IPS DF 6.9 (cell line): Measurements from ENCODE around the gene HRH1.
"Not testable (repeated sequence)": the region's sequence is repeated elsewhere in the genome, so short reads cannot be mapped to it uniquely, and the experiment has no call there.

Experiments
- DNase-seq: peaks from one replicate; pipeline ENCODE4 v3.0.0-alpha.2; 2013; ENCODE audit warnings: low read depth, low spot score
- H3K27ac ChIP-seq: one replicate; pipeline ENCODE4 v1.5.1; 2013; ENCODE audit warnings: low read length, control low read depth
- H3K27me3 ChIP-seq: 2 replicates; pipeline ENCODE4 v1.6.1; 2013; ENCODE audit warnings: mild to moderate bottlenecking, low read length; ENCODE audit not compliant: control insufficient read depth, insufficient read depth
- H3K36me3 ChIP-seq: 2 replicates; pipeline ENCODE4 v1.6.1; 2013; ENCODE audit warnings: low read length; ENCODE audit not compliant: control insufficient read depth, insufficient read depth
- H3K4me1 ChIP-seq: 2 replicates; pipeline ENCODE4 v1.6.1; 2013; ENCODE audit warnings: low read length; ENCODE audit not compliant: control insufficient read depth, insufficient read depth
- H3K4me3 ChIP-seq: 2 replicates; pipeline ENCODE4 v1.5.1; 2013; ENCODE audit warnings: mild to moderate bottlenecking, low read length
- H3K9me3 ChIP-seq: 2 replicates; pipeline ENCODE4 v1.6.1; 2013; ENCODE audit warnings: low read length, inconsistent platforms; ENCODE audit not compliant: control insufficient read depth, insufficient read depth
- WGBS: extraction: QIAGEN DNeasy Blood & Tissue Kit; methylation state at CpG from one replicate; pipeline ENCODE4 v1.1.7; 2013; ENCODE audit warnings: mixed read lengths, missing lambda C conversion rate; ENCODE audit not compliant: insufficient read length, insufficient coverage; 5-methylcytosine and 5-hydroxymethylcytosine counted together

Gene HRH1

DNA sequence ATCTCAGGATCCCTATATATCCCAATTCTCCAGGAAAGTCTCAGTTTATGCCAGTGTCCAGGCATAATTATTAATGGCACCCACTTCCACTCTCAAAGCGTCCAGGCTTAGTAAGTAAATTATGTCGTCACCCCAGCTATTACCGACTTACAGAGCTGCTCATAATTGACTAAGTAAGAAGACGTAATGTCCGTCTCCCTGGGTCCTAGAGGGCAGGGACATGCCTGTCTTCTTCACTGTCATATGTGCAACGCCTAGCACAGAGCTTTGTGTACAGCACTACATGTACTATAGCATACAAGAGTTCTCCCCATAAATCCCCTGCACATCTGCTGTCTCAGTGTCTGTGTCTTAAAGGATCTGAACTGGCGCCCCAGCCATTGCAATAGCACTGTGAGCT lies 23.9 kb upstream of the HRH1 start:
- Histone ChIP-seq H3K36me3 (no peaks in the 10 kb centered on the region), H3K4me1 (no peaks in the 10 kb centered on the region), H3K27me3 (no peaks in the 10 kb centered on the region), H3K27ac (no peak overlapping the region), H3K4me3 (no peak overlapping the region), H3K9me3 (no peaks in the 10 kb centered on the region)
- DNase-seq = no peak
- no CpG with 5 or more reads among the region's 7 CpGs for WGBS

DNA sequence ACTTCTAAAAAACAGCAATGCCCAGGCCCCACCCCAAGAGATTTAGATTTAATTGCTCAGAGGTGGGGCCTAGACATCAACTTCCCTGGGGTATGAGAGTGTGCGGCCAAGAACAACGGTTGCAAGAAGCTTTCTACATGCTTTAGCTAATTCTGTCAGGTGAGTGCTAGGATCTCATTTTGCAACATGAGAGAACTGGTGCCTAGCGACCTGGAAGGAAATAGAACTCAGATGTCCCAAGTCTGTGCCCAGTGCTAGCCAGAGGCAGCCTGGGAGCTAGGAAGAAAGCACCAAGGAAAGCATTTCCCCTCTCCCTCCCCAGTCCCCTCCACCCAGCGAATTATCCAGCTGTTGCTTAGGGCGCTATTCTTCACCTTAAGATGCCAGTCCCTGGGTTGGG lies 22.9 kb upstream of the HRH1 start:
- no peak for DNase-seq
- Histone ChIP-seq H3K4me1 (no peaks in the 10 kb centered on the region), H3K9me3 (no peaks in the 10 kb centered on the region), H3K36me3 (no peaks in the 10 kb centered on the region), H3K27ac (no peak overlapping the region), H3K27me3 (no peaks in the 10 kb centered on the region), H3K4me3 (no peak overlapping the region)
- WGBS = no CpG with 5 or more reads among the region's 5 CpGs

DNA sequence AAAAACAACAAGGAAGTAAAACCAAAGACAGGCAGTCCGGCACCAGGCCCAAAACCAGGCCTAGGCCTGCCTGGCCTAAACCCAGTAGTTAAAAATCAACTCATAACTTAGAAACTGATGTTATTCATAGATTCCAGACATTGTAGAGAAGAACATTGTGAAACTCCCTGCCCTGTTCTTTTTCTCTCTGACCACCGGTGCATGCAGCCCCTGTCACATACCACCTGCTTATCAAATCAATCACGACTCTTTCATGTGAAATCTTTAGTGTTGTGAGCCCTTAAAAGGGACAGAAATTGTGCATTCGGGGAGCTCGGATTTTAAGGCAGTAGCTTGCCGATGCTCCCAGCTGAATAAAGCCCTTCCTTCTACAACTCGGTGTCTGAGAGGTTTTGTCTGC lies 22.4 kb upstream of the HRH1 start:
- not testable (repeated sequence) for H3K9me3 ChIP-seq, H3K4me3 ChIP-seq, H3K27me3 ChIP-seq, H3K4me1 ChIP-seq, H3K36me3 ChIP-seq, H3K27ac ChIP-seq, DNase-seq
- no CpG with 5 or more reads among the region's 7 CpGs for WGBS

DNA sequence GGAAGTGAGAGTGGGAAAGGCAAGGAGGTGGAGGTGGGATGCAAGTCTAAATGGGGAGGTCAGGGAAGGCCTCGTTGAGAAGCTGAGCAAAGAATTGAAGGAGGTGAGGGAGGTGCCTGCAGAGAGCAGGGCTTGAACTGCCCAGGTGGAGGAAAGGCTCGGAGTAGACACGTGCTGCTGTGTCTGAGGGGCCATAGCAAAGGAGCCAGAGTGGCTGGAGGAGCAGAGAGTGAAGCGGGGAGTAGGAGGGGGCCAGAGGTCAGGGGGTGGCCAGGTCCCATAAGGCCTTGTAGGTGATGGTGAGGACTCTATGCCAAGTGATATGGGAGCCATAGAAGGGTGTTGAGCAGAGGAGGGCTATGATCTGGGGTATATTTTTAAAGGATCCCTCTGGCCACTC lies 21.4 kb upstream of the HRH1 start:
- Histone ChIP-seq H3K9me3 (no peaks in the 10 kb centered on the region), H3K27me3 (no peaks in the 10 kb centered on the region), H3K36me3 (no peaks in the 10 kb centered on the region), H3K4me1 (no peaks in the 10 kb centered on the region), H3K27ac (no peak overlapping the region), H3K4me3 (no peak overlapping the region)
- DNase-seq = no peak
- WGBS = no CpG with 5 or more reads among the region's 4 CpGs

DNA sequence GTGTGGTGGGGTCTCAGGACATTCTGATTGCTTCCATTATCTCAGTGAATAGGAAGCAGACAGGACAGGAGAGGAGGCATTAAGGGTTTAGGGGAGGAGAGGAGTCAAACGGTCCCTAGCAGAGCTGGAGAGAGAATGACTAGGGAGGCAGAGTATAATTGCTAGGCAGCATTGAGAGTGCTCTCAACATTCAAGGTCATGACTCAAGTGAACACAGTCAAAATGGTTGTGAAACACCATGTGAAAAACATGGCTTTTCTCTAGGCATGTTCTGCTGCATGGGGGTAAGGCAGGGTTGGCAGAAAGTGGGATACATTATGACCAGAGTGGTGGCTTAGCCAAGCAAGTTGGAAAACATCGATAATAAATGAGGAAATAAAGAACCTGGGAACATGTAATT lies 19.5 kb upstream of the HRH1 start:
- DNase-seq = no peak
- Histone ChIP-seq H3K27me3 (no peaks in the 10 kb centered on the region), H3K36me3 (no peaks in the 10 kb centered on the region), H3K9me3 (no peaks in the 10 kb centered on the region), H3K27ac (no peak overlapping the region), H3K4me1 (no peaks in the 10 kb centered on the region), H3K4me3 (no peak overlapping the region)
- WGBS = no CpG with 5 or more reads among the region's 2 CpGs

DNA sequence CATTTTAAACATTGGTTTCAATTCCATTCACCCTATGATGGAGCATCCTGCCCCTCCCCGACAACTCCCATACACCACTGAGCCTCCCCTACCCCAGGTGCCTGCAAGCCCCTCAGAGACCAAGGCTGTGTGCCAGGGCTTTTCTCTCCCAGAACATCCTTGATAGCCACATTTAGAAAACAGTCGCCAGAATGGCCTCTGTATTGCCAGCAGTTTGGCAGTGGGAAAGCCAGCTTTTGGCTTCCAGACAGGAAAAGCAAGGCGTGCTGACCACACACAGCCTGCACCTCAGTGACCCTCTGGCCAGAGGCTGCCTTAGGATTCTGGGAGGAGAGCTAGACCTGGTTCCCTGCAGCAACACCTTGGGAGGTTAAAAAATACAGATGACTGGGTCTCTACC lies 18.2 kb upstream of the HRH1 start:
- Histone ChIP-seq H3K4me1 (no peaks in the 10 kb centered on the region), H3K27me3 (no peaks in the 10 kb centered on the region), H3K36me3 (no peaks in the 10 kb centered on the region), H3K9me3 (no peaks in the 10 kb centered on the region), H3K27ac (no peak overlapping the region), H3K4me3 (no peak overlapping the region)
- no peak for DNase-seq
- WGBS = no CpG with 5 or more reads among the region's 3 CpGs

DNA sequence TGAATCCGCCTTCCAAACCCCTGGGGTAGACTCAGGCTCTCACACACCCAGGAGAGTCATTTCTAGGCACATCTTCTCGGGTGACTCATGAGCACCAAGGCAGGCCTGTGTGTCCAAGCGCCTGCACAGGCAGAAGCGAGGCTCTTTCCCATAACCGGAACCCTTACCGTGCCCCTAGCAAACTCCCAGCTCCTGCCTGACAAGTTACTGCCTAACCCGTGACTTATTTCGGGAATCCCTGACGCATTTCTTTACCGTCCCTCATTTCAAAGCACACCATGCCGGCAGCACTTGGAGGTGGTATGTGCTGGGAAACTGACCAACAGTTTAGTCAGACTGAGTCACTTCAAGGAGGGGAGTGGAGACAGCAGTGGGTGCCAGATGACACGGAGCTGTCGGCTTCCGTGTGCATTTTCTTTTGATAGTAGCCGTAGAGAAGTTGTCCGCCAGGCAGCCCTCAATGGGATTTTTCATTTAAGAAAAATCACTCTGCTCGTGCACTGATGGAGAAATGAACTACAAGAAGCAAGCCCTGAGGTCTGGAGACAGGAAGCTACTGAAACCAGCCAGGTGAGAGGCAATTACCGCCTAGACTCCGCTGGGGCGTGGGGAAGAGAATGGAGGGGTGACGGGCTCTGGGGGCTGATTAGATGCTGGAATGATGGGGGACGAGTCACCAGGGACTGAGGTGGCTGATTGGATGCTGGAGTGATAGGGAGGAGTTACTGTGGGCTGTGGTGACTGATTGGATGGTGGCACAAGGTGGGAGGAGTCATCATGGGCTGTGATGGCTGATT lies 17.3 kb upstream of the HRH1 start:
- Histone ChIP-seq H3K4me3 (no peak overlapping the region), H3K9me3 (no peaks in the 10 kb centered on the region), H3K27ac (no peak overlapping the region), H3K27me3 (no peaks in the 10 kb centered on the region), H3K4me1 (no peaks in the 10 kb centered on the region), H3K36me3 (no peaks in the 10 kb centered on the region)
- DNase-seq = no peak
- WGBS = no CpG with 5 or more reads among the region's 22 CpGs

DNA sequence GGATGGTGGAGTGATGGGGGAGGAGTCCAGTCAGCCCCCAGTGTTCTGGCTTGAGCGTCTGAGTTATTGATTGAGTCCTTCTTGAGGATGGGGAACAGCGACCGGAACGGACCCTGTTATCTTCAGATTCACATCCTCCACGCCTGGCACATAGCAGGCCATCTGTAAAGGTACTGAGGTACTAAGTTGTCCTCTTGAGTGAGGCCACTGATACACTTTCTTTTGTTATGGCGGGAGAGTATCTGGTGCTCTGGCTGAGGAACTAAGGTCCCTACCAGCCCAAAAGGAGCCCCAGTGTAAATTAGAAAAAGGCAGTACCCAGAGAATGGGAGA lies 16.7 kb upstream of the HRH1 start:
- Histone ChIP-seq H3K4me3 (no peak overlapping the region), H3K27me3 (no peaks in the 10 kb centered on the region), H3K4me1 (no peaks in the 10 kb centered on the region), H3K27ac (no peak overlapping the region), H3K36me3 (no peaks in the 10 kb centered on the region), H3K9me3 (no peaks in the 10 kb centered on the region)
- no CpG with 5 or more reads among the region's 6 CpGs for WGBS
- DNase-seq = no peak

DNA sequence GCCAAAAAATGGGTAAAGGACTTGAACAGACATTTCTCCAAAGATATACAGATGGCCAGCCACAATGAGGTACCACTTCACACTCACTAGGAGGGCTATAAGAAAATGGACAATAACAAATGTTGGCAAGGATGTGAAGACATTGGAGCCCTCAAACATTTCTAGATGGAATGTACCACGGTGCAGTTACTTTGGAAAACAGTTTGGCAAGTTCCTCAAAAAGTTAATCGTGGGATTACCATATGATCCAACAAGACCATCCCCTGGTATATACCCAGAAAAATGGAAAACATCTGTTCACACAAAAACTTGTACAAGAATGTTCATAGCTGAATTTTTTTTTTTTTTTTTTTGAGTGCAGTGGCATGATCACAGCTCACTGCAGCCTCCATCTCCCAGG lies 15.9 kb upstream of the HRH1 start:
- Histone ChIP-seq H3K27ac (no peak overlapping the region), H3K4me1 (no peaks in the 10 kb centered on the region), H3K4me3 (no peak overlapping the region), H3K36me3 (no peaks in the 10 kb centered on the region), H3K9me3 (no peaks in the 10 kb centered on the region), H3K27me3 (no peaks in the 10 kb centered on the region)
- WGBS = no CpG with 5 or more reads among the region's 2 CpGs
- DNase-seq = no peak

DNA sequence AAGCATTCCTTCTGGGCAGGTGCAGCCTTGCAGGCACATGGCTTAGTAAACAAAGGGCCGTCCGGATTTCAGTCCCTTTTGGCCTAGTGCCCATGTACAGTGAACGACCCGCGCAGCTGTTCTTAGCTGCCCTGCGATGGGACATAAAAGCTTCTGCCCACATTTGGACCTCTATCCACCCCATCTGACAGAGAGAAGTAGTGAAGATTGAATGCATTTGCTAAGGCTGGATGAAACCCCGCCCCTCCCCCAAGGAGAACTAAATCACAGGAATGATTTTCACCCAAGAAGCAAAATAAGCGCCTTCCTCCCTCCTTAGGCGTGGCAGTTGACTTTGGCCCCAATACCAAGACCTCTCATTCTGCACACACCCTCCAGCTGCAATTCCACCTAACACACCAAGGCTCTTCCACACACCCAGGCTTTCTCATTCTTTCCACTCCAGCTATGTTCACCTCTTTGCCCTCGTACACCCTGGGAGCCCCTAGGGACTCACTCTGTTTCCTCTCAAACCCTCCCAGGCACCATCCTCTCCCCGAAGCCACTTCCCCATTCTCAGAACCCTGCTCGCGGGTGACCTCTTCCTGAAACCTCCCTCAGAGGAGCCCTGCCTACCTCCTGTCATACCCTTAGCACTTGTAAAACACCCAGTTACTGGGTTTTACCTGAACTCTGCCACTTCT lies 14.1 kb upstream of the HRH1 start:
- H3K27me3 ChIP-seq = no peaks in the 10 kb centered on the region
- DNase-seq = no peak
- H3K27ac ChIP-seq = no peak overlapping the region
- H3K4me1 ChIP-seq = no peaks in the 10 kb centered on the region
- no peaks in the 10 kb centered on the region for H3K9me3 ChIP-seq
- H3K4me3 ChIP-seq = no peak overlapping the region
- H3K36me3 ChIP-seq = no peaks in the 10 kb centered on the region
- WGBS = no CpG with 5 or more reads among the region's 13 CpGs

DNA sequence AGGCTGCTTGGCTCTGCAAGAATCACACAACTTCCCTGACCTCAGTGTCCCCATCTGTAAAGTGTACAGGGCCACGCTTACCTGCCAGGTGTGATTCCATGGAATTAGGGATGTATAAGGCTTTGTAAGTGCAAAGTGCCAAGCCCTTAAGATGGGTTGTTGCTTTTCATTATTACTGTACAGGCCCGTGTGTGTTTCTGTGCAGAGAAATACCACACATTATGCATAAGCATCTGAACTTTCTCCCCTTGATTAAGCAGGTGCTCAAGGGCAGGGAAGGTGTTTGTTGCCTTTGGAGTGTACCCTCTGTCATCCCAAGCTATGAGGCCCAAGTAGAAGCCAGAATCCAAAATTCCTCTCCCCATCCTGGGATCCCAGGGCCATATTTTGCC lies 13.6 kb upstream of the HRH1 start:
- no CpG with 5 or more reads among the region's 2 CpGs for WGBS
- no peak overlapping the region for H3K4me3 ChIP-seq
- H3K27me3 ChIP-seq = no peaks in the 10 kb centered on the region
- no peaks in the 10 kb centered on the region for H3K4me1 ChIP-seq
- no peaks in the 10 kb centered on the region for H3K36me3 ChIP-seq
- no peaks in the 10 kb centered on the region for H3K9me3 ChIP-seq
- no peak for DNase-seq
- H3K27ac ChIP-seq = no peak overlapping the region
